Mesenchymal stem cell (in vitro differentiated cells and primary cell): ENCODE results near the gene VPS8.

Source experiments
- DNase-seq: peaks from one replicate; pipeline ENCODE4 v3.0.0-alpha.2; 2013
- H2AFZ ChIP-seq: one replicate; pipeline ENCODE4 v1.6.1; 2013; ENCODE audit warnings: low read depth, mild to moderate bottlenecking, control low read depth, inconsistent platforms, low read length, moderate library complexity
- H2AK5ac ChIP-seq: 2 replicates; pipeline ENCODE4 v1.6.1; 2013; ENCODE audit warnings: low read length, moderate library complexity, mild to moderate bottlenecking, inconsistent platforms; ENCODE audit not compliant: severe bottlenecking
- H2BK120ac ChIP-seq: one replicate; pipeline ENCODE4 v1.6.1; 2013; ENCODE audit warnings: low read depth, mild to moderate bottlenecking, inconsistent platforms, low read length, moderate library complexity
- H2BK12ac ChIP-seq, 2 experiments: one replicate each; pipeline ENCODE4 v1.6.1; 2013; ENCODE audit warnings: inconsistent platforms in 2 of 2, low read length in 2 of 2, mild to moderate bottlenecking in 2 of 2, moderate library complexity in 2 of 2, control low read depth in 1 of 2
- H2BK15ac ChIP-seq: one replicate; pipeline ENCODE4 v1.6.1; 2013; ENCODE audit warnings: mild to moderate bottlenecking, low read depth, inconsistent platforms; ENCODE audit not compliant: poor library complexity, severe bottlenecking
- H2BK5ac ChIP-seq: 2 replicates; pipeline ENCODE4 v1.6.1; 2013; ENCODE audit warnings: low read depth, mild to moderate bottlenecking, low read length, control low read depth, inconsistent platforms; ENCODE audit not compliant: poor library complexity, severe bottlenecking
- H3K14ac ChIP-seq, 2 experiments: one replicate each; pipeline ENCODE4 v1.6.1; 2013; ENCODE audit warnings: inconsistent platforms in 2 of 2, low read length in 2 of 2, control low read depth in 1 of 2, mild to moderate bottlenecking in 1 of 2, moderate library complexity in 1 of 2
- H3K18ac ChIP-seq, 2 experiments: one replicate each; pipeline ENCODE4 v1.6.1; 2013; ENCODE audit warnings: inconsistent platforms in 2 of 2, low read length in 2 of 2, control low read depth in 1 of 2, low read depth in 1 of 2, mild to moderate bottlenecking in 1 of 2
- H3K23ac ChIP-seq, 2 experiments: one replicate each; pipeline ENCODE4 v1.6.1; 2013; ENCODE audit warnings: inconsistent platforms in 2 of 2, low read length in 2 of 2, mild to moderate bottlenecking in 2 of 2, moderate library complexity in 2 of 2, control low read depth in 1 of 2
- H3K27ac ChIP-seq: 2 replicates; pipeline ENCODE4 v1.5.1; 2013; ENCODE audit warnings: mild to moderate bottlenecking, moderate library complexity, low read length, control low read depth, inconsistent platforms; ENCODE audit not compliant: poor library complexity, severe bottlenecking
- H3K27me3 ChIP-seq, 2 experiments: 2 replicates each; pipeline versions ENCODE4 v1.6.1 to v1.7.0; 2013; ENCODE audit warnings: low read length in 2 of 2, mild to moderate bottlenecking in 2 of 2, moderate library complexity in 2 of 2, control low read depth in 1 of 2, inconsistent platforms in 1 of 2; ENCODE audit not compliant: control insufficient read depth in 1 of 2, insufficient read depth in 1 of 2
- H3K36me3 ChIP-seq, 2 experiments: 2 replicates each; pipeline versions ENCODE4 v1.6.1 to v1.7.0; 2013; ENCODE audit warnings: low read length in 2 of 2, control low read depth in 1 of 2, inconsistent platforms in 1 of 2, low read depth in 1 of 2, mild to moderate bottlenecking in 1 of 2; ENCODE audit not compliant: insufficient read depth in 2 of 2, control insufficient read depth in 1 of 2
- H3K4ac ChIP-seq, 2 experiments: one replicate each; pipeline ENCODE4 v1.6.1; 2013; ENCODE audit warnings: inconsistent platforms in 2 of 2, low read length in 2 of 2, mild to moderate bottlenecking in 2 of 2, moderate library complexity in 2 of 2, control low read depth in 1 of 2, low read depth in 1 of 2
- H3K4me1 ChIP-seq: 2 replicates; pipeline ENCODE4 v1.6.1; 2013; ENCODE audit warnings: low read depth, low read length, control low read depth; ENCODE audit not compliant: control insufficient read depth, insufficient read depth
- H3K4me2 ChIP-seq: 2 replicates; pipeline ENCODE4 v1.6.1; 2013; ENCODE audit warnings: low read length, mild to moderate bottlenecking, inconsistent platforms; ENCODE audit not compliant: poor library complexity, severe bottlenecking
- H3K4me3 ChIP-seq, 2 experiments: 2 replicates each; pipeline versions ENCODE4 v1.5.1 to v1.7.0; 2013; ENCODE audit warnings: low read length in 2 of 2, mild to moderate bottlenecking in 2 of 2, control low read depth in 1 of 2, low read depth in 1 of 2; ENCODE audit not compliant: insufficient read depth in 1 of 2
- H3K79me1 ChIP-seq: replicated peaks from 2 replicates; pipeline ENCODE4 v1.6.1; 2013; ENCODE audit warnings: mild to moderate bottlenecking, control low read depth, low read length, inconsistent platforms; ENCODE audit not compliant: poor library complexity, severe bottlenecking
- H3K9ac ChIP-seq: 2 replicates; pipeline ENCODE4 v1.7.0; 2013; ENCODE audit warnings: mild to moderate bottlenecking, low read length, moderate library complexity
- H3K9me3 ChIP-seq: 2 replicates; pipeline ENCODE4 v1.7.0; 2013; ENCODE audit warnings: mild to moderate bottlenecking, low read length; ENCODE audit not compliant: control insufficient read depth
- H4K8ac ChIP-seq: one replicate; pipeline ENCODE4 v1.6.1; 2013; ENCODE audit warnings: inconsistent platforms, mild to moderate bottlenecking, low read length, moderate library complexity
- H4K91ac ChIP-seq: one replicate; pipeline ENCODE4 v1.6.1; 2013; ENCODE audit warnings: mild to moderate bottlenecking, low read length, inconsistent platforms
- WGBS: methylation state at CpG from one replicate; pipeline ENCODE4 v1.1.7; 2013; ENCODE audit warnings: mixed read lengths; 5-methylcytosine and 5-hydroxymethylcytosine counted together

Gene VPS8

GRCh38 chr3:184786280-184786941 lies 25.6 kb upstream of the VPS8 start:
- Histone ChIP-seq H2BK5ac (peak overlapping the region; percentile 21), H2BK120ac (no peak overlapping the region), H3K14ac (no peak overlapping the region), H3K79me1 (no peaks in the 10 kb centered on the region), H2AFZ (peak overlapping the region; percentile 0), H3K27me3 (peaks cover 3 to 9% of the 10 kb centered on the region in 2 experiments), H3K23ac (no peak overlapping the region), H2BK15ac (no peak overlapping the region), H3K18ac (no peak overlapping the region), H3K36me3 (no peaks in the 10 kb centered on the region), H3K27ac (peak overlapping the region; percentile 76), H3K9me3 (no peaks in the 10 kb centered on the region), H4K91ac (no peak overlapping the region), H3K9ac (peak overlapping the region; percentile 79), H3K4me3 (peak overlapping the region in 1 of 2 experiments; percentile 75), H3K4me2 (peak overlapping the region; percentile 39), H4K8ac (peak overlapping the region; percentile 59), H2BK12ac (no peak overlapping the region), H2AK5ac (peak overlapping the region; percentile 69), H3K4me1 (peaks cover 12% of the 10 kb centered on the region), H3K4ac (peak overlapping the region in 1 of 2 experiments; percentile 6)
- peak; percentile 73 for DNase-seq
- WGBS: 43% methylated on average over 10 of the region's 10 CpGs

DNA sequence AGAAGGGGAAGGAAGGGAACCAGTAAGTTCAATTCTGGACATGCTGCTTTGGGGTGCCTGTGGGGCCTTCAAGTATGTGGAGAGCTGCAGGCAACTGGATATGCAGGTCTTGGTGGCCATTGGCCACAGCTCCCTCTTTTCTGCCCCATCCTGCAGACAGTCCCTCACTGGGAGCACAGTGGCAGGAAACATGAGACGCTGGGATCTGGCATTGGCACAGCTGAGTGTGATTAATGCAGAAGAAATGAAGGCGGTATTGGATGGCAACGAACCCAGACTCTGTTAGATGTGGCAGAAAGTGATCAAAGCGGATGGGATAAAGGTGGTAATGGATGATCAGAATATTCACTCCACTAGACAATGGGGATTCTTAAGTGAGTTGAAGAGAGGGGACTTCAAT lies 23.2 kb upstream of the VPS8 start:
- WGBS: 75% methylated on average over 4 of the region's 4 CpGs
- no peak overlapping the region for H3K4me2 ChIP-seq
- no peak overlapping the region for H2BK120ac ChIP-seq
- peaks cover 8% of the 10 kb centered on the region for H3K4me1 ChIP-seq
- H3K4ac ChIP-seq: no peak overlapping the region
- H3K18ac ChIP-seq: no peak overlapping the region
- no peak overlapping the region for H3K4me3 ChIP-seq
- no peak for DNase-seq
- H3K9ac ChIP-seq: no peak overlapping the region
- H4K91ac ChIP-seq: no peak overlapping the region
- H2BK5ac ChIP-seq: no peak overlapping the region
- no peak overlapping the region for H4K8ac ChIP-seq
- no peak overlapping the region for H3K23ac ChIP-seq
- H3K9me3 ChIP-seq: no peaks in the 10 kb centered on the region
- no peak overlapping the region for H2BK15ac ChIP-seq
- H2AK5ac ChIP-seq: no peak overlapping the region
- H3K36me3 ChIP-seq: no peaks in the 10 kb centered on the region
- peaks cover 13 to 15% of the 10 kb centered on the region in 2 experiments for H3K27me3 ChIP-seq
- H2BK12ac ChIP-seq: no peak overlapping the region
- H3K79me1 ChIP-seq: no peaks in the 10 kb centered on the region
- no peak overlapping the region for H3K14ac ChIP-seq
- H3K27ac ChIP-seq: no peak overlapping the region
- no peak overlapping the region for H2AFZ ChIP-seq

- H2BK120ac ChIP-seq: no peak overlapping the region
- no peak overlapping the region for H3K4me3 ChIP-seq
- no peak overlapping the region for H2BK12ac ChIP-seq
- H2BK5ac ChIP-seq: no peak overlapping the region
- 94% methylated on average over 5 of the region's 5 CpGs for WGBS
- no peak overlapping the region for H2BK15ac ChIP-seq
- H2AK5ac ChIP-seq: no peak overlapping the region
- peaks cover 13 to 15% of the 10 kb centered on the region in 2 experiments for H3K27me3 ChIP-seq
- H3K9me3 ChIP-seq: no peaks in the 10 kb centered on the region
- no peak overlapping the region for H3K27ac ChIP-seq
- H2AFZ ChIP-seq: no peak overlapping the region
- H3K14ac ChIP-seq: no peak overlapping the region
- no peak overlapping the region for H3K23ac ChIP-seq
- no peak overlapping the region for H4K91ac ChIP-seq
- no peak overlapping the region for H3K9ac ChIP-seq
- no peaks in the 10 kb centered on the region for H3K36me3 ChIP-seq
- no peak overlapping the region for H3K4ac ChIP-seq
- no peaks in the 10 kb centered on the region for H3K79me1 ChIP-seq
- no peak overlapping the region for H3K18ac ChIP-seq
- peaks cover 8% of the 10 kb centered on the region for H3K4me1 ChIP-seq
- no peak for DNase-seq
- H3K4me2 ChIP-seq: no peak overlapping the region
- no peak overlapping the region for H4K8ac ChIP-seq
Observed at GRCh38 chr3:184789314-184789998, 22.5 kb upstream of the VPS8 start.

DNA sequence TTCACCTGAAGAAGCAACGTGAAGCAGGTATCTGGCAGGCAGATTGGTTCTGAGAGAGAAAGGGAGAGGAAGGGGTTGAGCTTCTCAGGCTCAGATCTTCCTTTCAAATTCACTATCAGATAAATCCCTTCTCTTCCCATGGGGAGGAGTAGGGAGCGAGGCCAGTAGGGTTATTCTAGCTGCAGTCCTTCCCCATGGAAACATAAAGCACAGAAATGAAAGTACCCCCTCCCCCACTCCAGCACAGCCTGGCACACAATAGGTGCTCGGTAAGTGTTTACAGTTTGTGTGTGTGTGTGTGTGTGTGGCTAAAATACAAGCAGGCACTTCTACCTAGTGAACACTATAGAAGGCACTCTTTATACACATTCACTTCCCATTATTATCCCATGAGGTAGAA lies 20.8 kb upstream of the VPS8 start:
- Histone ChIP-seq H3K4ac (no peak overlapping the region), H3K9ac (no peak overlapping the region), H3K79me1 (no peaks in the 10 kb centered on the region), H3K27me3 (peaks cover 13 to 15% of the 10 kb centered on the region in 2 experiments), H2AFZ (no peak overlapping the region), H2BK12ac (no peak overlapping the region), H3K4me2 (no peak overlapping the region), H2BK120ac (no peak overlapping the region), H3K14ac (no peak overlapping the region), H2AK5ac (no peak overlapping the region), H3K18ac (no peak overlapping the region), H3K4me1 (peaks cover 5% of the 10 kb centered on the region), H2BK5ac (no peak overlapping the region), H3K23ac (no peak overlapping the region), H3K4me3 (no peak overlapping the region), H3K9me3 (no peaks in the 10 kb centered on the region), H3K36me3 (no peaks in the 10 kb centered on the region), H2BK15ac (no peak overlapping the region), H4K8ac (no peak overlapping the region), H4K91ac (no peak overlapping the region), H3K27ac (no peak overlapping the region)
- no CpG with 5 or more reads among the region's 3 CpGs for WGBS
- DNase-seq: no peak
